Neuronal stem cell (in vitro differentiated cells): ENCODE data around the gene NEGR1.

Source experiments
- DNase-seq: peaks from one replicate; pipeline ENCODE4 v3.0.0-alpha.2; 2013; ENCODE audit warnings: low spot score
- H2AFZ ChIP-seq: one replicate; pipeline ENCODE4 v1.6.1; 2013; ENCODE audit warnings: mild to moderate bottlenecking, low read length, inconsistent platforms
- H2AK5ac ChIP-seq: 2 replicates; pipeline ENCODE4 v1.6.1; 2013; ENCODE audit warnings: low read depth, mild to moderate bottlenecking, inconsistent platforms, low read length, moderate library complexity, mixed read lengths
- H2BK120ac ChIP-seq: 2 replicates; pipeline ENCODE4 v1.6.1; 2013; ENCODE audit warnings: low read depth, mild to moderate bottlenecking, inconsistent platforms, low read length, moderate library complexity, mixed read lengths
- H2BK12ac ChIP-seq: one replicate; pipeline ENCODE4 v1.6.1; 2013; ENCODE audit warnings: low read length, inconsistent platforms
- H2BK15ac ChIP-seq: 2 replicates; pipeline ENCODE4 v1.6.1; 2013; ENCODE audit warnings: mild to moderate bottlenecking, low read length, inconsistent platforms, mixed read lengths
- H2BK5ac ChIP-seq: one replicate; pipeline ENCODE4 v1.6.1; 2013; ENCODE audit warnings: inconsistent platforms, mild to moderate bottlenecking, low read length, moderate library complexity
- H3K14ac ChIP-seq: one replicate; pipeline ENCODE4 v1.6.1; 2013; ENCODE audit warnings: low read length, inconsistent platforms
- H3K18ac ChIP-seq: 2 replicates; pipeline ENCODE4 v1.6.1; 2013; ENCODE audit warnings: low read length, inconsistent platforms
- H3K23ac ChIP-seq: 2 replicates; pipeline ENCODE4 v1.6.1; 2013; ENCODE audit warnings: low read depth, mild to moderate bottlenecking, mixed read lengths, low read length, inconsistent platforms; ENCODE audit not compliant: poor library complexity
- H3K27ac ChIP-seq: replicated peaks from 3 replicates; pipeline ENCODE4 v1.5.1; 2013; ENCODE audit warnings: low read length, inconsistent platforms
- H3K27me3 ChIP-seq, 3 experiments: 2 replicates each; pipeline ENCODE4 v1.6.1; 2013; ENCODE audit warnings: low read length in 3 of 3, mild to moderate bottlenecking in 2 of 3, inconsistent platforms in 1 of 3, low read depth in 1 of 3, mixed read lengths in 1 of 3, moderate library complexity in 1 of 3; ENCODE audit not compliant: control insufficient read depth in 3 of 3, insufficient read depth in 3 of 3
- H3K36me3 ChIP-seq, 2 donors: replicated peaks in 1 of 2; 2 replicates each; pipeline ENCODE4 v1.6.1; 2013; ENCODE audit warnings: low read length in 2 of 2; ENCODE audit not compliant: control insufficient read depth in 2 of 2, insufficient read depth in 2 of 2
- H3K4ac ChIP-seq: 2 replicates; pipeline ENCODE4 v1.6.1; 2013; ENCODE audit warnings: inconsistent platforms, mild to moderate bottlenecking, low read length, moderate library complexity
- H3K4me1 ChIP-seq, 2 donors: 1 replicate in 1 of 2; 2 replicates in 1 of 2; pipeline ENCODE4 v1.6.1; 2013; ENCODE audit warnings: low read length in 2 of 2, low read depth in 1 of 2; ENCODE audit not compliant: control insufficient read depth in 2 of 2, insufficient read depth in 1 of 2
- H3K4me2 ChIP-seq: one replicate; pipeline ENCODE4 v1.6.1; 2013; ENCODE audit warnings: mild to moderate bottlenecking, low read length, inconsistent platforms; ENCODE audit not compliant: insufficient read depth, poor library complexity, severe bottlenecking
- H3K4me3 ChIP-seq, 2 donors: 2 replicates each; pipeline ENCODE4 v1.5.1; 2013; ENCODE audit warnings: low read length in 2 of 2, mild to moderate bottlenecking in 2 of 2, inconsistent platforms in 1 of 2, moderate library complexity in 1 of 2
- H3K79me1 ChIP-seq: one replicate; pipeline ENCODE4 v1.6.1; 2013; ENCODE audit warnings: low read depth, mild to moderate bottlenecking, inconsistent platforms, low read length, moderate library complexity
- H3K9ac ChIP-seq: one replicate; pipeline ENCODE4 v1.6.1; 2013; ENCODE audit warnings: mild to moderate bottlenecking, low read depth, low read length, inconsistent platforms; ENCODE audit not compliant: poor library complexity
- H3K9me3 ChIP-seq, 2 donors: replicated peaks in 1 of 2; 2 replicates each; pipeline versions ENCODE3 to v1.6.1; 2013; ENCODE audit warnings: low read length in 2 of 2, mild to moderate bottlenecking in 2 of 2, inconsistent platforms in 1 of 2, low read depth in 1 of 2, mixed read lengths in 1 of 2, moderate library complexity in 1 of 2; ENCODE audit not compliant: control insufficient read depth in 2 of 2, insufficient read depth in 1 of 2
- H4K8ac ChIP-seq: one replicate; pipeline ENCODE4 v1.6.1; 2013; ENCODE audit warnings: low read depth, mild to moderate bottlenecking, inconsistent platforms, low read length, moderate library complexity
- H4K91ac ChIP-seq: one replicate; pipeline ENCODE4 v1.6.1; 2013; ENCODE audit warnings: low read length, low read depth, mild to moderate bottlenecking, inconsistent platforms; ENCODE audit not compliant: poor library complexity
- WGBS, 2 donors: extraction: QIAGEN DNeasy Blood & Tissue Kit; methylation state at CpG; one replicate each; pipeline ENCODE4 v1.1.7; 2013; ENCODE audit warnings: missing lambda C conversion rate in 2 of 2, mixed read lengths in 1 of 2; ENCODE audit not compliant: insufficient read length in 2 of 2, insufficient replicate concordance in 1 of 2; ENCODE audit errors: extremely low coverage in 2 of 2; 5-methylcytosine and 5-hydroxymethylcytosine counted together

Gene NEGR1

DNA sequence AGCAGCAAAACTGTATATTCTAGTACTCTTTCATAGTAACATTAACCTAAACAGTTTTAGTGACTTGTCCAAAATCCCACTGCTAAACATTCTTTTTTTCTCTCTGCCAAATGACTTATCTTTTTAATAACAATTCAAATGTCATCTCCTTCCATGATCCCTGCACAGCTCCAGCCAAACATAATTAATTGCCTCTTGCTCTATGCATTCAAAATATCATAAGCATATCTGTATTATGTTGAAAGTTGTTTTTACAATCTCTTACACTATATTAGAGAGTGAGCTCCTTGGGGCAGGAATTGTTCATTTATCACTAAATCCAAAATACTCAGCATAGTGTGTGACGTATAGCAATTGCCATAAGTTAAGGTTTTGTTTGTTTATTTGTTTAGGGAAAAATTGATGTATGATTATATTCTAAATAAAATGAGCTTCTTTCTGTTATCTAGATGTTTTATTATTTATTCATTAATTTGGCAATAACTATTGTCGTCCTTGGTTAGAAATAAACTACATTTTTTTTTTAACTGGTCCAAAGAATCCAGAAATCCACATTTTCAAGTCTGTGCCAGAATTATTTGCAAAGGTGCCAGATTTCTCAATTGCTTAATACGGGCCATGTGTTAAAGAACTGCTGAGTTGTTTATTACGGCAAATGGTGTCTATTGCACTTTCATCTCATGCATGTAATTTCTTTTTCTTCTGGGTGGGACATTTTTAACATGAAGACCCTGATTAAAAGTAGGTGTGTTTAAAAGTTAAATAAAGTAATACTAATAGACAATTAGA lies 624.3 kb downstream of the NEGR1 start:
- Histone ChIP-seq H2AFZ (no peak overlapping the region), H2BK15ac (no peak overlapping the region), H3K9me3 (no peaks in the 10 kb centered on the region), H2BK5ac (no peak overlapping the region), H3K4me2 (no peak overlapping the region), H3K27me3 (no peaks in the 10 kb centered on the region), H3K4ac (no peak overlapping the region), H2AK5ac (no peak overlapping the region), H3K23ac (no peak overlapping the region), H4K91ac (no peak overlapping the region), H3K4me3 (no peak overlapping the region), H3K14ac (no peak overlapping the region), H3K27ac (no peak overlapping the region), H3K79me1 (no peaks in the 10 kb centered on the region), H4K8ac (no peak overlapping the region), H2BK12ac (no peak overlapping the region), H3K36me3 (no peaks in the 10 kb centered on the region), H2BK120ac (no peak overlapping the region), H3K4me1 (no peaks in the 10 kb centered on the region), H3K9ac (no peak overlapping the region), H3K18ac (no peak overlapping the region)
- DNase-seq = no peak
- no CpG with 5 or more reads among the region's 4 CpGs for WGBS, 2 donors

GRCh38 chr1:71656902-71657301 lies 625.4 kb downstream of the NEGR1 start:
- H3K14ac ChIP-seq = no peak overlapping the region
- WGBS, 2 donors = no CpG with 5 or more reads among the region's 1 CpG
- no peak overlapping the region for H3K18ac ChIP-seq
- H3K4me3 ChIP-seq = no peak overlapping the region
- H3K79me1 ChIP-seq = no peaks in the 10 kb centered on the region
- no peak overlapping the region for H3K27ac ChIP-seq
- no peaks in the 10 kb centered on the region for H3K27me3 ChIP-seq
- no peak overlapping the region for H2BK12ac ChIP-seq
- H2BK5ac ChIP-seq = no peak overlapping the region
- no peak overlapping the region for H4K8ac ChIP-seq
- no peak for DNase-seq
- no peaks in the 10 kb centered on the region for H3K4me1 ChIP-seq
- H3K4me2 ChIP-seq = no peak overlapping the region
- H4K91ac ChIP-seq = no peak overlapping the region
- no peak overlapping the region for H3K9ac ChIP-seq
- H2BK120ac ChIP-seq = no peak overlapping the region
- no peaks in the 10 kb centered on the region for H3K9me3 ChIP-seq
- H3K23ac ChIP-seq = no peak overlapping the region
- no peaks in the 10 kb centered on the region for H3K36me3 ChIP-seq
- H2AFZ ChIP-seq = no peak overlapping the region
- no peak overlapping the region for H3K4ac ChIP-seq
- no peak overlapping the region for H2AK5ac ChIP-seq
- H2BK15ac ChIP-seq = no peak overlapping the region

DNA sequence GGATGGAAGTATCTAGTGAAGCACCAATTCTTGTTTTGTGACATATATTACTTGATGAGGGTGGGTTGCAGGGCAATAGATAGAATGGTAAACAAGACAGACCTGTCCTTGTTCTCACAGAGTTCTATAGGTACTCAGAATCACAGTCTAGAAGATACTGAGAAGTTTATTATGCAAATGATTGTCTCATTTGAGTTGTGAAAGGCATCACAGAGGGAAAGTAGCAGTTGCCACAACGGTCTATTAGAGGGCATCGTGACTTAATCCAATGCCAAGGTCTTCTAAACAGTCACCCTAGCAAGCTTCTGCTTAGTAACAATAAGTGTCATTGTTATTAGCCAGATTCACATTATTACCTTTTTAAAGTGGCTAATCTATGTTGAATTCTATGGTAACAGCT lies 626.7 kb downstream of the NEGR1 start:
- Histone ChIP-seq H2BK5ac (no peak overlapping the region), H3K4me3 (no peak overlapping the region), H3K18ac (no peak overlapping the region), H3K9ac (no peak overlapping the region), H3K79me1 (no peaks in the 10 kb centered on the region), H2BK12ac (no peak overlapping the region), H4K8ac (no peak overlapping the region), H2AK5ac (no peak overlapping the region), H3K4me1 (no peaks in the 10 kb centered on the region), H2BK15ac (no peak overlapping the region), H3K27ac (no peak overlapping the region), H4K91ac (no peak overlapping the region), H3K9me3 (no peaks in the 10 kb centered on the region), H3K14ac (no peak overlapping the region), H3K4me2 (no peak overlapping the region), H3K27me3 (no peaks in the 10 kb centered on the region), H3K4ac (no peak overlapping the region), H2AFZ (no peak overlapping the region), H3K23ac (no peak overlapping the region), H3K36me3 (no peaks in the 10 kb centered on the region), H2BK120ac (no peak overlapping the region)
- DNase-seq = no peak
- no CpG with 5 or more reads among the region's 2 CpGs for WGBS, 2 donors

DNA sequence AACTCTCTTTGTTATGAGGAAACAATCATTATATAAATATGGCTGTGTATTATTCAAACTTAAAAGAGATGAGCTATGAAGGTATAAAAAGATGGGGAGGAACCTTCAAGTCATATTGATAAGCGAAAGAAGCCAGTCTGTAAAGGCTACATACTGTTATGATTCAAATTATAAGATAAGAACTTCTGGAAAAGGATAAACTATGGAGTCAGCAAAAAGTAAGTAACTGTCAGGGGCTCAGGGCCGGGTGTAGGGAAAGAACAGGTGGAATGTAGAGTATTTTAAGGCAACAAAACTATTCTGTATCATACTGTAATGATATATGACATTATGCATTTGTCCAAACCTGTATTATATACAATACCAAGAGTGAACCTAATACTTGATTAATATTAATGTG lies 628.4 kb downstream of the NEGR1 start:
- Histone ChIP-seq H3K4me3 (no peak overlapping the region), H3K14ac (no peak overlapping the region), H3K36me3 (no peaks in the 10 kb centered on the region), H2AK5ac (no peak overlapping the region), H3K4me2 (no peak overlapping the region), H3K9me3 (no peaks in the 10 kb centered on the region), H3K9ac (no peak overlapping the region), H2BK120ac (no peak overlapping the region), H3K18ac (no peak overlapping the region), H3K79me1 (no peaks in the 10 kb centered on the region), H2BK5ac (no peak overlapping the region), H3K4me1 (no peaks in the 10 kb centered on the region), H4K8ac (no peak overlapping the region), H3K27ac (no peak overlapping the region), H3K23ac (no peak overlapping the region), H2AFZ (no peak overlapping the region), H2BK12ac (no peak overlapping the region), H3K27me3 (no peaks in the 10 kb centered on the region), H3K4ac (no peak overlapping the region), H4K91ac (no peak overlapping the region), H2BK15ac (no peak overlapping the region)
- no CpG with 5 or more reads among the region's 2 CpGs for WGBS, 2 donors
- DNase-seq = no peak
